AG20443 (cell line): Measurements from ENCODE around the gene EXPH5.

Experiments used
- DNase-seq: peaks from one replicate; pipeline ENCODE4 v3.0.0; 2012; ENCODE audit warnings: low spot score, mixed read lengths

EXPH5 gene

GRCh38 chr11:108511851-108512474 is 81.6 kb downstream of the EXPH5 start:
- DNase-seq = peak; percentile 75

- DNase-seq = no peak
Measured at GRCh38 chr11:108508653-108509593, 84.6 kb downstream of the EXPH5 start.

GRCh38 chr11:108501396-108501795 is 92.2 kb downstream of the EXPH5 start:
- DNase-seq = peak; percentile 32

GRCh38 chr11:108500721-108501120 is 92.8 kb downstream of the EXPH5 start:
- DNase-seq = no peak

GRCh38 chr11:108500169-108500568 is 93.4 kb downstream of the EXPH5 start:
- no peak for DNase-seq

GRCh38 chr11:108498816-108499408 is 94.7 kb downstream of the EXPH5 start:
- no peak for DNase-seq

GRCh38 chr11:108498046-108498815 is 95.3 kb downstream of the EXPH5 start, which contains the start of gene POGLUT3:
Gene POGLUT3, minus strand, starts transcription at chr11:108498384. Its CDS starts 18 bp downstream, at chr11:108498366.
- peak; percentile 86 for DNase-seq

GRCh38 chr11:108497317-108498045 is 96.1 kb downstream of the EXPH5 start:
- peak; percentile 95 for DNase-seq

- peak; percentile 20 for DNase-seq
Measured at GRCh38 chr11:108496643-108497256, 96.8 kb downstream of the EXPH5 start.

- no peak for DNase-seq
Measured at GRCh38 chr11:108495326-108495725, 98.2 kb downstream of the EXPH5 start.

GRCh38 chr11:108494182-108494581 is 99.4 kb downstream of the EXPH5 start:
- DNase-seq = no peak

- no peak for DNase-seq
Measured at GRCh38 chr11:108491936-108492335, 101.6 kb downstream of the EXPH5 start.

GRCh38 chr11:108486828-108487227 is 106.7 kb downstream of the EXPH5 start:
- no peak for DNase-seq

- DNase-seq = no peak
Measured at GRCh38 chr11:108486331-108486730, 107.2 kb downstream of the EXPH5 start.

- peak; percentile 14 for DNase-seq
Measured at GRCh38 chr11:108483163-108483562, 110.4 kb downstream of the EXPH5 start.

- no peak for DNase-seq
Measured at GRCh38 chr11:108474664-108475463, 118.7 kb downstream of the EXPH5 start.

GRCh38 chr11:108472681-108473080 is 120.9 kb downstream of the EXPH5 start:
- no peak for DNase-seq

- no peak for DNase-seq
Measured at GRCh38 chr11:108468478-108468864, 125.1 kb downstream of the EXPH5 start.

GRCh38 chr11:108467091-108467823 is 126.3 kb downstream of the EXPH5 start, which contains the start of gene C11orf65:
Gene C11orf65, minus strand, starts transcription at chr11:108467529. Its CDS starts 5,970 bp downstream, at chr11:108461559.
- peak; percentile 98 for DNase-seq
